ENCODE results near the gene SMIM13.
A peak's percentile ranks its signal among the peaks of the same experiment; 100 is the strongest.

Gene SMIM13

DNA sequence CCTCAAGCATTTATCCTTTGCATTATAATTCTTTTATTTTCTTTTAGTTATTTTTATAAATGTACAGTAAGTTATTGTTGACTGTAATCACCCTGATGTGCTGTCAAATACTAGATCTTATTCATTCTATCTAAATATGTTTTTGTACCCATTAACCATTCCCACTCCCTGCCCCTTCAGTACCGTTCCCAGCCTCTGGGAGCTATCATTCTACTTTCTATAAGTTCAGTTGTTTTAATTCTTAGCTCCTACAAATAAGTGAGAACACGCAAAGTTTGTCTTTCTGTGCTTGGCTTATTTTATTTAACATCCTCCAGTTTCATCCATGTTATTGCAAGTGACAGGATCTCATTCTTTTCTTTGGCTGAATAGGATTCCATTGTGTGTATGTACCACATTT lies 30.3 kb downstream of the SMIM13 start:
- Histone ChIP-seq H3K27me3 (ENCODE audit: insufficient read depth, low read depth) (no peaks in the 10 kb centered on the region), H3K79me2 (ENCODE audit: insufficient read depth, low read depth) (peaks cover 47% of the 10 kb centered on the region), H2AFZ (ENCODE audit: low read depth) (no peak overlapping the region), H3K27ac (no peak overlapping the region), H3K4me1 (ENCODE audit: low read depth, poor library complexity, severe bottlenecking) (peaks cover 5% of the 10 kb centered on the region), H3K9ac (no peak overlapping the region), H3K4me2 (no peak overlapping the region), H3K36me3 (ENCODE audit: insufficient read depth) (no peaks in the 10 kb centered on the region), H4K20me1 (ENCODE audit: insufficient read depth) (no peaks in the 10 kb centered on the region), H3K4me3 (IDR thresholded peaks at IDR 0.05; ENCODE audit: insufficient read depth, low read depth, low read length) (no peak overlapping the region)
- TF ChIP-seq, protein P1, sequence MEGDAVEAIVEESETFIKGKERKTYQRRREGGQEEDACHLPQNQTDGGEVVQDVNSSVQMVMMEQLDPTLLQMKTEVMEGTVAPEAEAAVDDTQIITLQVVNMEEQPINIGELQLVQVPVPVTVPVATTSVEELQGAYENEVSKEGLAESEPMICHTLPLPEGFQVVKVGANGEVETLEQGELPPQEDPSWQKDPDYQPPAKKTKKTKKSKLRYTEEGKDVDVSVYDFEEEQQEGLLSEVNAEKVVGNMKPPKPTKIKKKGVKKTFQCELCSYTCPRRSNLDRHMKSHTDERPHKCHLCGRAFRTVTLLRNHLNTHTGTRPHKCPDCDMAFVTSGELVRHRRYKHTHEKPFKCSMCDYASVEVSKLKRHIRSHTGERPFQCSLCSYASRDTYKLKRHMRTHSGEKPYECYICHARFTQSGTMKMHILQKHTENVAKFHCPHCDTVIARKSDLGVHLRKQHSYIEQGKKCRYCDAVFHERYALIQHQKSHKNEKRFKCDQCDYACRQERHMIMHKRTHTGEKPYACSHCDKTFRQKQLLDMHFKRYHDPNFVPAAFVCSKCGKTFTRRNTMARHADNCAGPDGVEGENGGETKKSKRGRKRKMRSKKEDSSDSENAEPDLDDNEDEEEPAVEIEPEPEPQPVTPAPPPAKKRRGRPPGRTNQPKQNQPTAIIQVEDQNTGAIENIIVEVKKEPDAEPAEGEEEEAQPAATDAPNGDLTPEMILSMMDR (conservative IDR thresholded peaks at IDR 0.05; ENCODE audit: low read depth, low read length): no peak

GRCh38 chr6:11126876-11127275 lies 33.2 kb downstream of the SMIM13 start:
- Histone ChIP-seq H3K27ac (no peak overlapping the region), H3K9ac (no peak overlapping the region), H3K36me3 (ENCODE audit: insufficient read depth) (no peaks in the 10 kb centered on the region), H3K4me3 (IDR thresholded peaks at IDR 0.05; ENCODE audit: insufficient read depth, low read depth, low read length) (no peak overlapping the region), H2AFZ (ENCODE audit: low read depth) (no peak overlapping the region), H3K4me2 (no peak overlapping the region), H3K4me1 (ENCODE audit: low read depth, poor library complexity, severe bottlenecking) (peaks cover 30% of the 10 kb centered on the region), H3K27me3 (ENCODE audit: insufficient read depth, low read depth) (no peaks in the 10 kb centered on the region), H3K79me2 (ENCODE audit: insufficient read depth, low read depth) (peaks cover 56% of the 10 kb centered on the region), H4K20me1 (ENCODE audit: insufficient read depth) (peaks cover 8% of the 10 kb centered on the region; the same call in 1 of the 2 replicates)
- TF ChIP-seq, protein P1 (conservative IDR thresholded peaks at IDR 0.05; ENCODE audit: low read depth, low read length): no peak

DNA sequence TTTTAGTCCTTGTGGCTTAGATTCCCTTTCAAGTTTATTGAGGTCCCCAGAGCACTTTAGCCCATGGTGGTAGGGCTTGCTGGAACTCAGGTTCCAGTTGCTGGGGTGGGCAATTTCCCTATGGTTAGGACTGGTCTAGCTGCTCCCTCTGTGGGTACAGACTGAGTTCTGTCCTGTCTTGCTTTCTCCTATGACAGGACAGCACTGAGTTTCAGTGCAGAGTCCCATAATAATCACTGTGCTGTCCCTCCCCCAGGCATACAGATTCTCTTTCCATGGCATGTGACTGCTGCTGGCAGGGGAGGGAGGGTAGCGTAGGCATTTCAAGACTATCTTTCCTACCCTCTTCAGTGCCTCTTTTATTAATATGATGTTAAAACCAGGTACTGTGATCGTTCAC lies 35.0 kb downstream of the SMIM13 start:
- H3K4me1 ChIP-seq (ENCODE audit: low read depth, poor library complexity, severe bottlenecking): peaks cover 30% of the 10 kb centered on the region
- H3K27ac ChIP-seq: no peak overlapping the region
- H3K27me3 ChIP-seq (ENCODE audit: insufficient read depth, low read depth): no peaks in the 10 kb centered on the region
- no peak overlapping the region for H3K9ac ChIP-seq
- H3K4me2 ChIP-seq: no peak overlapping the region
- H3K4me3 ChIP-seq (IDR thresholded peaks at IDR 0.05; ENCODE audit: insufficient read depth, low read depth, low read length): no peak overlapping the region
- H4K20me1 ChIP-seq (ENCODE audit: insufficient read depth): peaks cover 8% of the 10 kb centered on the region; the same call in 1 of the 2 replicates
- TF ChIP-seq, protein P1 (conservative IDR thresholded peaks at IDR 0.05; ENCODE audit: low read depth, low read length): no peak
- no peak overlapping the region for H2AFZ ChIP-seq (ENCODE audit: low read depth)
- H3K36me3 ChIP-seq (ENCODE audit: insufficient read depth): no peaks in the 10 kb centered on the region
- H3K79me2 ChIP-seq (ENCODE audit: insufficient read depth, low read depth): peaks cover 53% of the 10 kb centered on the region

DNA sequence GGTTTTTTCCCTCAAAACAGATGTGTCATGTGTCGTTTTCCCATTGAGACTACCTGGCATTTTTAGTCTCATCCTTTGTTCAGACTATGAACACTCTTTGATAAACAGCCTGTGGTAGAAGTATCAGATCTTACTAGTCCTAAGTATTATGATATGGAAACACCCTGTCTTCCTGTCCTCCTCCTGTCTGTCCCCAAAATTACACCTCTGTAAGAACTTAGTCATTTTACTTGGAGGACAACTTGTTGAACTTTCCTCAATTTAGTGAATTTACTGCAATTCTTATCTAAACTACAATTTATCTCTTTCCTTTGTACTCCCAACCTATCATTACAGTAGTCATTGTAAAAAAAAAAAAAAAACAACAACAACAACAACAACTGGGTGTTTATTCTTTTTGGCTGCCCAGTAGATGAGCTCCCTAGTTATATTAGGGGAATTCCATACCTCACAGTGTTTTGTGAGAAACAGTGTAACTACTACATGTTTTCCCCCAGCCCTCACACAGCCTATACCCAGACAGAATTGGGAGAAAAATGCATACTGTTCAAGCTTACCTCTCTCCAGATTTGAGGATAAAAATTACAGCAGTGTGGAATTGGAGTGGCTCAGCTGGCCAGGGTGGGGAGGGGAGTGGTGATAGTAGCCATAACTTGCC lies 36.4 kb downstream of the SMIM13 start:
- H3K4me3 ChIP-seq (IDR thresholded peaks at IDR 0.05; ENCODE audit: insufficient read depth, low read depth, low read length): no peak overlapping the region
- peaks cover 8% of the 10 kb centered on the region; the same call in 1 of the 2 replicates for H4K20me1 ChIP-seq (ENCODE audit: insufficient read depth)
- TF ChIP-seq, protein P1 (conservative IDR thresholded peaks at IDR 0.05; ENCODE audit: low read depth, low read length): no peak
- peaks cover 44% of the 10 kb centered on the region; the same call in 1 of the 2 replicates for H3K79me2 ChIP-seq (ENCODE audit: insufficient read depth, low read depth)
- H3K27ac ChIP-seq: peak overlapping the region; percentile 52
- peaks cover 30% of the 10 kb centered on the region for H3K4me1 ChIP-seq (ENCODE audit: low read depth, poor library complexity, severe bottlenecking)
- peak overlapping the region; percentile 81 for H3K4me2 ChIP-seq
- H2AFZ ChIP-seq (ENCODE audit: low read depth): no peak overlapping the region
- 0 out of 2 replicates have a peak, but pooled peaks cover 3% of the 10 kb centered on the region for H3K36me3 ChIP-seq (ENCODE audit: insufficient read depth)
- H3K9ac ChIP-seq: no peak overlapping the region
- no peaks in the 10 kb centered on the region for H3K27me3 ChIP-seq (ENCODE audit: insufficient read depth, low read depth)
